ENCODE measurements around the gene SNAPC4.

Gene SNAPC4

GRCh38 chr9:136442265-136442664 is 42.3 kb upstream of the SNAPC4 start:
- Histone ChIP-seq H3K27ac (no peak overlapping the region), H3K9ac (no peak overlapping the region), H3K4me3 (IDR thresholded peaks at IDR 0.05; ENCODE audit: insufficient read depth, low read depth, low read length) (no peak overlapping the region), H3K4me2 (no peak overlapping the region), H3K4me1 (ENCODE audit: low read depth, poor library complexity, severe bottlenecking) (peaks cover 18% of the 10 kb centered on the region), H3K36me3 (ENCODE audit: insufficient read depth) (no peaks in the 10 kb centered on the region; the same call in 1 of the 2 replicates), H3K79me2 (ENCODE audit: insufficient read depth, low read depth) (peaks cover 15% of the 10 kb centered on the region), H3K27me3 (ENCODE audit: insufficient read depth, low read depth) (no peaks in the 10 kb centered on the region), H4K20me1 (ENCODE audit: insufficient read depth) (no peaks in the 10 kb centered on the region), H2AFZ (ENCODE audit: low read depth) (no peak overlapping the region)
- no peak for TF ChIP-seq CTCF (conservative IDR thresholded peaks at IDR 0.05; ENCODE audit: low read depth, low read length)

- no peak for TF ChIP-seq CTCF (conservative IDR thresholded peaks at IDR 0.05; ENCODE audit: low read depth, low read length)
- H3K4me3 ChIP-seq (IDR thresholded peaks at IDR 0.05; ENCODE audit: insufficient read depth, low read depth, low read length), result no peak overlapping the region
- no peak overlapping the region for H3K27ac ChIP-seq
- peaks cover 20% of the 10 kb centered on the region for H3K4me1 ChIP-seq (ENCODE audit: low read depth, poor library complexity, severe bottlenecking)
- no peaks in the 10 kb centered on the region for H3K27me3 ChIP-seq (ENCODE audit: insufficient read depth, low read depth)
- no peak overlapping the region for H2AFZ ChIP-seq (ENCODE audit: low read depth)
- H3K4me2 ChIP-seq, result no peak overlapping the region
- H3K79me2 ChIP-seq (ENCODE audit: insufficient read depth, low read depth), result peaks cover 20% of the 10 kb centered on the region
- H4K20me1 ChIP-seq (ENCODE audit: insufficient read depth), result no peaks in the 10 kb centered on the region
- H3K9ac ChIP-seq, result no peak overlapping the region
- H3K36me3 ChIP-seq (ENCODE audit: insufficient read depth), result no peaks in the 10 kb centered on the region; the same call in 1 of the 2 replicates
Observed at GRCh38 chr9:136441681-136442245, 41.8 kb upstream of the SNAPC4 start.

- Histone ChIP-seq H4K20me1 (ENCODE audit: insufficient read depth) (no peaks in the 10 kb centered on the region), H3K79me2 (ENCODE audit: insufficient read depth, low read depth) (peaks cover 26% of the 10 kb centered on the region), H3K27me3 (ENCODE audit: insufficient read depth, low read depth) (no peaks in the 10 kb centered on the region), H3K4me1 (ENCODE audit: low read depth, poor library complexity, severe bottlenecking) (peaks cover 20% of the 10 kb centered on the region), H2AFZ (ENCODE audit: low read depth) (no peak overlapping the region), H3K27ac (no peak overlapping the region), H3K36me3 (ENCODE audit: insufficient read depth) (no peaks in the 10 kb centered on the region), H3K4me3 (IDR thresholded peaks at IDR 0.05; ENCODE audit: insufficient read depth, low read depth, low read length) (no peak overlapping the region), H3K4me2 (no peak overlapping the region), H3K9ac (no peak overlapping the region)
- TF ChIP-seq CTCF (conservative IDR thresholded peaks at IDR 0.05; ENCODE audit: low read depth, low read length), result no peak
Observed at GRCh38 chr9:136441191-136441680, 41.3 kb upstream of the SNAPC4 start.

- peak within 1 kb of the TSS; percentile 32; the same call in 1 of the 2 replicates for H3K27ac ChIP-seq
Observed at GRCh38 chr9:136439481-136440408, 39.8 kb upstream of the SNAPC4 start, which contains the start of gene INPP5E. Gene INPP5E (minus strand): TSS chr9:136439845. CDS start chr9:136439419, 426 bp downstream.

More at GRCh38 chr9:136439481-136440408, 39.8 kb upstream of the SNAPC4 start, which contains the start of gene INPP5E:
- Histone ChIP-seq H3K36me3 (ENCODE audit: insufficient read depth) (no peaks in the 10 kb centered on the region), H3K27me3 (ENCODE audit: insufficient read depth, low read depth) (no peaks in the 10 kb centered on the region), H4K20me1 (ENCODE audit: insufficient read depth) (no peaks in the 10 kb centered on the region), H3K9ac (peak within 1 kb of the TSS; percentile 65), H3K4me1 (ENCODE audit: low read depth, poor library complexity, severe bottlenecking) (peaks cover 20% of the 10 kb centered on the region), H3K4me3 (IDR thresholded peaks at IDR 0.05; ENCODE audit: insufficient read depth, low read depth, low read length) (no peak within 1 kb of the TSS), H3K79me2 (ENCODE audit: insufficient read depth, low read depth) (peaks cover 34% of the 10 kb centered on the region), H3K4me2 (peak within 1 kb of the TSS; percentile 81), H2AFZ (ENCODE audit: low read depth) (peak within 1 kb of the TSS; percentile 44)
- TF ChIP-seq CTCF (conservative IDR thresholded peaks at IDR 0.05; ENCODE audit: low read depth, low read length), result peak; percentile 46; the same call in 1 of the 2 replicates

All from KMS-11 (cell line).